22Rv1 (cell line): ENCODE data around the gene WSB1.

ENCODE experiments used
- CTCF ChIP-seq: fragments of 450-650 bp; IDR thresholded peaks from 2 replicates; pipeline ENCODE4 v1.5.1; 2017; ENCODE audit warnings: mild to moderate bottlenecking
- ZFX ChIP-seq: fragments of 450-650 bp; IDR thresholded peaks from 2 replicates; pipeline ENCODE4 v1.6.1; 2017; ENCODE audit warnings: antibody characterized with exemption, borderline replicate concordance

GRCh38 chr17:27280527-27280926 lies 13.4 kb upstream of the WSB1 start:
- TF ChIP-seq CTCF (no peak), ZFX (no peak)
